ENCODE measurements around the gene DDIT4.

DNA sequence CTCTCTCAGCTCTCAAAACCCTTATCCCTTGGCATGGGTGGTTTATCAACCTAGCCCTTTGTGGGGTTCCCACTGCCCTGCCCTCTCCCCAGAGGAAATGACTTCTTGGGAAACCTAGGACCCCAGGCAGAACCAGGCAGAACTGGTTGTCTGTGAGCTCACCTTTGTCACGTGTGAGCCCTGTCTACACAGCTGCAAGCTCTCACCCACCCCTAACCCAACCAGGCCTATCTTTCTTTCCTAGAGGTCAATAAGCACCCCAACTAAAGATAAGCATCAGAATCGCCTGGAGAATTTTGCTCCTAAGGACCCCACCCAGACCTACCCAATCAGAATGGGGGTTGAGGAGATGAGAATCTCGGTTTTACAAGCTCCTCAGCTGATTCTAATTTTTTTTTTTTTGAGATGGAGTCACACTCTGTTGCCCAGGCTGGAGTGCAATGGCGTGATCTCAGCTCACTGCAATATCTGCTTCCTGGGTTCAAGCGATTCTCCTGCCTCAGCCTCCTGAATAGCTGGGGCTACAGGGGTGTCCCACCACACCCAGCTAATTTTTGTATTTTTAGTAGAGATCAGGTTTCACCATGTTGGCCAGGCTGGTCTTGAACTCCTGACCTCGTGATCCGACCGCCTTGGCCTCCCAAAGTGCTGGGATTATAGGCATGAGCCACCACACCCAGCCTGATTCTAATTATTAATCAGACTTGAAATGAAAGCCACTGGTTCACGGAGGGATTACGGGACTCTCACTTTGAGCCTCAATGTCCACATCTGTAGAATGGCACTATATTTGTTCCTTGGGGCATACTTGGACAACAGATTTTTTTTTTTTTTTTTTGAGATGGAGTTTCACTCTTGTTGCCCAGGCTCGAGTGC lies 7.5 kb upstream of the DDIT4 start:
- no peak for TF ChIP-seq TAF1 (IDR thresholded peaks at IDR 0.05; ENCODE audit: borderline replicate concordance, insufficient read depth, low read length)
- TF ChIP-seq, protein P1, sequence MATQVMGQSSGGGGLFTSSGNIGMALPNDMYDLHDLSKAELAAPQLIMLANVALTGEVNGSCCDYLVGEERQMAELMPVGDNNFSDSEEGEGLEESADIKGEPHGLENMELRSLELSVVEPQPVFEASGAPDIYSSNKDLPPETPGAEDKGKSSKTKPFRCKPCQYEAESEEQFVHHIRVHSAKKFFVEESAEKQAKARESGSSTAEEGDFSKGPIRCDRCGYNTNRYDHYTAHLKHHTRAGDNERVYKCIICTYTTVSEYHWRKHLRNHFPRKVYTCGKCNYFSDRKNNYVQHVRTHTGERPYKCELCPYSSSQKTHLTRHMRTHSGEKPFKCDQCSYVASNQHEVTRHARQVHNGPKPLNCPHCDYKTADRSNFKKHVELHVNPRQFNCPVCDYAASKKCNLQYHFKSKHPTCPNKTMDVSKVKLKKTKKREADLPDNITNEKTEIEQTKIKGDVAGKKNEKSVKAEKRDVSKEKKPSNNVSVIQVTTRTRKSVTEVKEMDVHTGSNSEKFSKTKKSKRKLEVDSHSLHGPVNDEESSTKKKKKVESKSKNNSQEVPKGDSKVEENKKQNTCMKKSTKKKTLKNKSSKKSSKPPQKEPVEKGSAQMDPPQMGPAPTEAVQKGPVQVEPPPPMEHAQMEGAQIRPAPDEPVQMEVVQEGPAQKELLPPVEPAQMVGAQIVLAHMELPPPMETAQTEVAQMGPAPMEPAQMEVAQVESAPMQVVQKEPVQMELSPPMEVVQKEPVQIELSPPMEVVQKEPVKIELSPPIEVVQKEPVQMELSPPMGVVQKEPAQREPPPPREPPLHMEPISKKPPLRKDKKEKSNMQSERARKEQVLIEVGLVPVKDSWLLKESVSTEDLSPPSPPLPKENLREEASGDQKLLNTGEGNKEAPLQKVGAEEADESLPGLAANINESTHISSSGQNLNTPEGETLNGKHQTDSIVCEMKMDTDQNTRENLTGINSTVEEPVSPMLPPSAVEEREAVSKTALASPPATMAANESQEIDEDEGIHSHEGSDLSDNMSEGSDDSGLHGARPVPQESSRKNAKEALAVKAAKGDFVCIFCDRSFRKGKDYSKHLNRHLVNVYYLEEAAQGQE (IDR thresholded peaks at IDR 0.05; ENCODE audit: insufficient read depth in 1 of 2, low read depth in 2 of 2, low read length in 2 of 2): no peak

Measured in PFSK-1 (cell line).